Ascending aorta (tissue), 2 donors: Measurements from ENCODE around the gene RAPH1. TPM values are rescaled to one million over a fixed set of nuclear protein-coding genes. Genes with fewer than 3 reads are reported as not detected.

Experiments used
- DNase-seq, 2 donors: peaks; one replicate each; pipeline ENCODE4 v3.0.0-alpha.2; 2019; ENCODE audit warnings: low spot score in 2 of 2
- H3K27ac ChIP-seq, 2 donors: fragments of 200-600 bp; sonication (generic); one replicate each; pipeline ENCODE4 v1.5.1; 2016 to 2017; ENCODE audit warnings: mild to moderate bottlenecking in 1 of 2
- H3K27me3 ChIP-seq: fragments of 200-600 bp; sonication (generic); one replicate; pipeline ENCODE4 v1.5.1; 2017
- H3K36me3 ChIP-seq, 2 donors: fragments of 200-600 bp; sonication (generic); one replicate each; pipeline ENCODE4 v1.5.1; 2016
- H3K4me1 ChIP-seq, 2 donors: fragments of 200-600 bp; sonication (generic); one replicate each; pipeline ENCODE4 v1.5.1; 2016 to 2017; ENCODE audit warnings: mild to moderate bottlenecking in 1 of 2
- H3K4me3 ChIP-seq, 2 donors: fragments of 200-600 bp; sonication (generic); one replicate each; pipeline ENCODE4 v1.5.1; 2016 to 2017; ENCODE audit warnings: mild to moderate bottlenecking in 1 of 2
- H3K9me3 ChIP-seq, 2 donors: fragments of 200-600 bp; sonication (generic); one replicate each; pipeline ENCODE4 v1.5.1; 2016
- intact Hi-C: fragments of 100-400 bp; cut with DNase I; formaldehyde crosslinking; loops from one replicate; pipeline ENCODE4 v1.15.1; 2023
- total RNA-seq: library from RNA; depleted of rRNA; stranded (reverse); fragments of >200 nt; gene quantifications from one replicate; pipeline ENCODE4 v1.1.0, GENCODE V29; 2016
- TF ChIP-seq, protein P1 (sequence below), 3 experiments: fragments of 200-600 bp in 2 of 3; fragments of 450-650 bp in 1 of 3; sonication (generic) in 2 of 3; IDR thresholded peaks; one replicate each; pipeline ENCODE4 v1.5.1; 2016 to 2019; ENCODE audit warnings: antibody characterized with exemption in 3 of 3, mild to moderate bottlenecking in 1 of 3, moderate library complexity in 1 of 3

Gene RAPH1
- total RNA-seq, 1 donor from 2014 or later, result 49.8 TPM

DNA sequence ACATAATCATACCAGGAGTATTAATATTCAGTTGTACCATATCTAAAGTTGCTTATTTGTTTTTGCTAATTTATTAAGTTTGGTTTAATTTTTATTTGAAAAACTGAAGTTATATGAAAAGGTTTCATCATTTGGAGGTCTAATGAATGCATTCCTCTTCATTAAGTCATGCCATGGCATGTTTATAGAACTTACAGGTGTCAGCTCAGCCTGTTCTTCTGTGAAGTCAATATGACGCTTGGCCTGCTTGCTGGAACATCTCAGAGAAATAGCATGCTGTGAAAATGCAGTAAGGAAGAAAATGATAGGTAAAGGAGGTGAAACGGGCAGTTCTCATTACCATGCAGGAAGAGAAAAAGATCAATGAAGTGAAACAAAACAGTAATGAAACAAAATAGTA lies 58.2 kb downstream of the RAPH1 start:
- H3K4me1 ChIP-seq, result no peaks in the 10 kb centered on the region
- H3K4me3 ChIP-seq, result no peak overlapping the region
- no peak overlapping the region for H3K27ac ChIP-seq
- intact Hi-C loops, result no loop called here
- no peak for DNase-seq
- no peaks in the 10 kb centered on the region for H3K27me3 ChIP-seq
- H3K36me3 ChIP-seq, result no peaks in the 10 kb centered on the region
- TF ChIP-seq, protein P1, sequence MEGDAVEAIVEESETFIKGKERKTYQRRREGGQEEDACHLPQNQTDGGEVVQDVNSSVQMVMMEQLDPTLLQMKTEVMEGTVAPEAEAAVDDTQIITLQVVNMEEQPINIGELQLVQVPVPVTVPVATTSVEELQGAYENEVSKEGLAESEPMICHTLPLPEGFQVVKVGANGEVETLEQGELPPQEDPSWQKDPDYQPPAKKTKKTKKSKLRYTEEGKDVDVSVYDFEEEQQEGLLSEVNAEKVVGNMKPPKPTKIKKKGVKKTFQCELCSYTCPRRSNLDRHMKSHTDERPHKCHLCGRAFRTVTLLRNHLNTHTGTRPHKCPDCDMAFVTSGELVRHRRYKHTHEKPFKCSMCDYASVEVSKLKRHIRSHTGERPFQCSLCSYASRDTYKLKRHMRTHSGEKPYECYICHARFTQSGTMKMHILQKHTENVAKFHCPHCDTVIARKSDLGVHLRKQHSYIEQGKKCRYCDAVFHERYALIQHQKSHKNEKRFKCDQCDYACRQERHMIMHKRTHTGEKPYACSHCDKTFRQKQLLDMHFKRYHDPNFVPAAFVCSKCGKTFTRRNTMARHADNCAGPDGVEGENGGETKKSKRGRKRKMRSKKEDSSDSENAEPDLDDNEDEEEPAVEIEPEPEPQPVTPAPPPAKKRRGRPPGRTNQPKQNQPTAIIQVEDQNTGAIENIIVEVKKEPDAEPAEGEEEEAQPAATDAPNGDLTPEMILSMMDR (IDR thresholded peaks at IDR 0.05), result no peak
- no peaks in the 10 kb centered on the region for H3K9me3 ChIP-seq

DNA sequence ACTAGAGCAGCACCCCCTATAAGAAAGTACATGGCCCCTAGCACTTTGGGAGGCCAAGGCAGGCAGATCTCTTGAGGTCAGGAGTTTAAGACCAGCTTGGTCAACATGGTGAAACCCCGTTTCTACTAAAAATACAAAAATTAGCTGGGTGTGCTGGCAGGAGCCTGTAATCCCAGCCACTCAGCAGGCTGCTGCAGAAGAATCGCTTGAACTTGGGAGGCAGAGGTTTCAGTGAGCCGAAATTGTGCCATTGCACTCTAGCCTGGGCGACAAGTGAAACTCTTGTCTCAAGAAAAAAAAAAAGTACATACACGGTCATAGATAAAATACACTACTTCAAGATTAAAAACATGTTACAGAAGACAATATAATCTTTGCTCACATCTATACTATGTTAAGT lies 63.8 kb downstream of the RAPH1 start:
- TF ChIP-seq, protein P1 (IDR thresholded peaks at IDR 0.05), result no peak
- no peak overlapping the region for H3K4me3 ChIP-seq
- intact Hi-C loops, result no loop called here

DNA sequence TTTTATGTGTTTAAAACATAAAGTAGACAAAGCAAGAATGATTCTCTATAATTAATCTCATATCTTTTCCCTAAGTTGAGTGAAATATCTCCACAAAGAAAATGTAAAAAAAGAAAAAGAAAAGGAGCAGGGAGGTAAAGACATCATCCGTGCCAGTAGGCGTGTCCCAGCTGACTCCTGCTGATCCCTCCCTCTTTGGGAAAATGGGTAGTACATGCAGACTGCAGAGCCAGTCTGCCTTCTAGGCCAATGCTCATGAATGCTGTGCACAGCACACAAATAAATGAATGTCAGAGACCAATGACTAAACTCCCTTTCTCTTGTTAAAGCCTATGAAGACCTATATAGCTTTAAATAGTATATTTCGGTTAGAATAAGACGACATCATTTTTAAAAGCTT lies 64.7 kb downstream of the RAPH1 start:
- H3K27me3 ChIP-seq, result no peaks in the 10 kb centered on the region
- no peaks in the 10 kb centered on the region for H3K4me1 ChIP-seq
- H3K4me3 ChIP-seq, result no peak overlapping the region
- H3K27ac ChIP-seq, result no peak overlapping the region
- intact Hi-C loops, result no loop called here
- no peaks in the 10 kb centered on the region for H3K36me3 ChIP-seq
- TF ChIP-seq, protein P1 (IDR thresholded peaks at IDR 0.05), result no peak
- no peaks in the 10 kb centered on the region for H3K9me3 ChIP-seq
- DNase-seq, result no peak

More for the DNA sequence above, 63.8 kb downstream of the RAPH1 start:
- Histone ChIP-seq H3K4me1 (no peaks in the 10 kb centered on the region), H3K27me3 (no peaks in the 10 kb centered on the region), H3K9me3 (no peaks in the 10 kb centered on the region), H3K36me3 (no peaks in the 10 kb centered on the region), H3K27ac (no peak overlapping the region)
- no peak for DNase-seq

DNA sequence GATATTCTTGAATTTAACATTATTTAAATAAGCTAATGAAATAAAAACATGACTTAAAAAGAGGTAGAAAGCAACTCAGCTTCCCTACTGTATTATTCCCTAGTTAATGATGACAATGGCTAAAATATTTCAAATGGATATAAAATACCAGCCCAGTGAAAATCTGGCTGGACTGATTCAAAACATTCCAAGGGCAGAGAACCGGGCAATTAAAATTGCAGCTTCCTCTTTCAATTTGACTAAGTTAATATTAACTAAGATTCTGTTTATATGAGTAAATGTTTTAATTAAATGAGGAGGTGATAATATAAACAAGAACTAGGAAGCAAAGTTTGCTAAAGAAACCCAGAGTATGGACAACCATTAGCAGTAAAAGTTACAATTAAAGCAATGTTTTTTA lies 65.6 kb downstream of the RAPH1 start:
- Histone ChIP-seq H3K4me1 (no peaks in the 10 kb centered on the region), H3K9me3 (no peaks in the 10 kb centered on the region), H3K36me3 (no peaks in the 10 kb centered on the region), H3K4me3 (no peak overlapping the region), H3K27me3 (no peaks in the 10 kb centered on the region), H3K27ac (no peak overlapping the region)
- TF ChIP-seq, protein P1 (IDR thresholded peaks at IDR 0.05), result no peak
- DNase-seq, result no peak
- intact Hi-C loops, result no loop called here

DNA sequence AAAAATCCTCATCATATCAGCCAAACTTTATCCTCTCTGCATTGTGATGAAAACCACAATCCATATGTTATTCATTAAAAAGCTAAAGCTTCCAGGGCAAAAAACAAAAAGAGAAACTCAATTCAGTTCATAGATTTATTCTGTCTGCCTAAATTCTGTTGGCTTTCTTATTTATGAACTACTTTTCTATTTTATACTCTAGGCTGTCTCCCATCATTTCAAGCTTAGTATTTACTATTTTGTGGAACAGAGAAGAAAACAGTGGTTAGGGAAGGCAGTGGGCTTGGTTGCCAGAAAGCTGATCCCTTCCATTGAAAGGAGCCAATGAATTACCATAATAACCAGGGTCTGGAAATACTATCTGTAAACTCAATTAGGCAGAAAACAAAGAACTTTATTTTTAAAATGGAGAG lies 71.8 kb downstream of the RAPH1 start:
- Histone ChIP-seq H3K4me3 (no peak overlapping the region), H3K4me1 (peaks cover 0 to 4% of the 10 kb centered on the region in 2 donors), H3K36me3 (peaks cover 19 to 28% of the 10 kb centered on the region in 2 donors), H3K9me3 (no peaks in the 10 kb centered on the region), H3K27ac (no peak overlapping the region), H3K27me3 (no peaks in the 10 kb centered on the region)
- no peak for DNase-seq
- intact Hi-C loops, result no loop called here
- TF ChIP-seq, protein P1 (IDR thresholded peaks at IDR 0.05), result no peak

DNA sequence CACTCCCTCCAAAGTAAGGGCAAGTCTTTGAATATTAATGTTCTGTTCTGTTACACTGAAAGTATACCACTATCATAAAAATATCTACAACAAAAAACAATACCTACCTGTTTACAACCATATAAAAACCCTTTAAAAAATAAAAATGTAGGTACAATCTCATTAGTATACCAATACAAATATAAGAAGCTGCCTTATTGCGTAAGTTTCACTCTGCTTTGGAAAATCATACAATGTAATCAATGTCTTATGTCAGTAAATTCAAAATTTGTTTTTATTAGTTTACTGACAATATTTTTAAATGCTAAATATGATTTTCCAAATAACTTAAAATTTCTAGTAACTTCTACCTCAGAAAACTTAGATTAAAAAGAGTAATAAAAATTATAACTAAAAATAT lies 72.8 kb downstream of the RAPH1 start:
- no peaks in the 10 kb centered on the region for H3K27me3 ChIP-seq
- H3K4me3 ChIP-seq, result no peak overlapping the region
- intact Hi-C loops, result no loop called here
- DNase-seq, result no peak
- H3K4me1 ChIP-seq, result peaks cover 0 to 4% of the 10 kb centered on the region in 2 donors
- TF ChIP-seq, protein P1 (IDR thresholded peaks at IDR 0.05), result no peak
- no peaks in the 10 kb centered on the region for H3K9me3 ChIP-seq
- peaks cover 28 to 37% of the 10 kb centered on the region in 2 donors for H3K36me3 ChIP-seq
- H3K27ac ChIP-seq, result no peak overlapping the region
